Jurkat, Clone E6-1 (cell line): ENCODE data around the gene CAMK1D.

Experiments
- DNase-seq: peaks from one replicate; pipeline ENCODE4 v3.0.0-alpha.2; 2011; ENCODE audit warnings: low read depth, low spot score
- H3K4me3 ChIP-seq: 2 replicates; pipeline ENCODE4 v1.5.1; 2011; ENCODE audit warnings: mild to moderate bottlenecking, low read length, control low read depth, moderate library complexity

Gene CAMK1D

GRCh38 chr10:12590675-12591659 is 241.6 kb downstream of the CAMK1D start:
- H3K4me3 ChIP-seq: peak overlapping the region; percentile 4
- DNase-seq: no peak

DNA sequence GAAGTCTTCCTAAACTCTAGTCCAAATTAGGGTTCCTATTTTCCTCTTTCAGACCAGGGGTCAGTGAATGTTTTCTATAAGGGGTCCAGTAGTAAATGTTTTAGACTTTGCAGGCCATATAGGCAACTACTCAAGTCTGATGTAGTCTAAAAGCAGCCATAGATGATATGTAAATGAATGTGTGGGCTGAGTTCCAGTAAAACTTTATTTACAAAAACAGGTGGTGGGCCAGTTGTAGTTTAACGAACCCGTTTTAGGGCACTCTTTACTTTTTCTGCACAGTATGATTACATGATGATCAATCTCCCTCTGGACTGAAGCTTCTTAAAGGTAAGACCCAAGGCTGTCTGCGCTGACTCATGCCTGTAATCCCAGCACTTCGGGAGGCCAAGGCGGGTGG is 243.6 kb downstream of the CAMK1D start:
- H3K4me3 ChIP-seq: no peak overlapping the region
- no peak for DNase-seq

DNA sequence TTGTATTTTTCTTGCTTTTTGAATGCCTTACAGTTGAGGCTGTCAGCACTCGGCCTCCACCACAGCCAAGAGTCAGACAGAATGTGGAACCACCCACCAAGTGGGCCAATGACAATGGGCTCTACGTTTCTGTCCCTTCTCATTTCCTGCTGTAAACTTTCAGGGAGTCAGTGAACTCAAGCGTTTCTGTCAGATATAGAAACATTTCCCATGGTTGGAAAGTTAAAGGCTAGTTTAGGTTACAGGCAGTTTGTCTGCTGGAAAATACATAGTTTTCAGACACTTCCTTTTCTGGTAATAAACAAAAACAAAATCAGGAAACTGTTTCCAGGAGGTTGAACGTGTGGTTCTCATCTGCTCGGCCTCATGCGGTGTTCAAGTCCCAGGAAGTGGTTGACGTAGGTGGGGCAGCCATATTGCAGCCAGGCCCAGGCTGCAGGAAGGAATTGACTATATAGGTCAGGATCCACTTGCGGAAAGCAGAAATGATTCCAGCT is 245.1 kb downstream of the CAMK1D start:
- H3K4me3 ChIP-seq: no peak overlapping the region; the same call in 1 of the 2 replicates
- peak; percentile 82 for DNase-seq

GRCh38 chr10:12595936-12596576 is 246.7 kb downstream of the CAMK1D start:
- no peak for DNase-seq
- H3K4me3 ChIP-seq: no peak overlapping the region

DNA sequence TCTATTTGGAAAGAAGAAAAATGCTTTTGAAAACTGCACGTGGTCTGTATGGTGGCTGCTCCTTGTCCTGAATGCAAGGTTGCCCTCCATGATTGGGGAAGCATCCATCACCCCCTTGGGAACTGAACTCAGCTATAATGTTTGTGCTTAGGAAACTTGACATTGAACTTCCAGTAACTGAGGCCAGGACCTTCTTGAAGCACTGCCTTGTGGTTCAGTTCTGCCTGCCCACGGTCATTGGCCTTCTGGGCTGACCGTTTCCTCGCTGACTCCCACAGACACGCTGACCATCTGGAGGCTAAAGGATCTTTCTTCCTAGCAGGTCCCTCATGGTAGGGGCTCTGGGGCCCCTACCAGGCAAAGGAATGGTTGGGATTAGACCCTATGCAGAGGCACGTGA is 247.8 kb downstream of the CAMK1D start:
- DNase-seq: no peak

GRCh38 chr10:12597788-12598765 is 248.7 kb downstream of the CAMK1D start:
- DNase-seq: no peak
- H3K4me3 ChIP-seq: no peak overlapping the region

More for the DNA sequence above, 247.8 kb downstream of the CAMK1D start:
- no peak overlapping the region for H3K4me3 ChIP-seq

DNA sequence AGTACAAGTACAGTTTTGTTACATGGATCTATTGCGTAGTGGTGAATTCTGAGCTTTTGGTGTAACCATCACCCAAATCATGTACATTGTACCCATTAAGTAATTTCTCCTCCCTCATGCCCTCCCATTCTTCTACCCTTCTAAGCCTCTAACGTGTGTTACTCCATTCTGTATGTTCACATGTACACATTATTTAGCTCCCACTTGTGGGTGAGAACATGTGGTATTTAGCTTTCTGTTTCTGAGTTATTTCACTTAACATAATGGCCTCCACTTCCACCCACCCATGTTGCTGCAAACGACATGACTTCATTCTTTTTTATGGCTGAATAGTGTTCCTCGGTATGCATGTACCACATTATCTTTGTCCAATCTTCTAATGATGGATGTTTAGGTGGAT is 251.3 kb downstream of the CAMK1D start:
- DNase-seq: no peak
- H3K4me3 ChIP-seq: no peak overlapping the region

DNA sequence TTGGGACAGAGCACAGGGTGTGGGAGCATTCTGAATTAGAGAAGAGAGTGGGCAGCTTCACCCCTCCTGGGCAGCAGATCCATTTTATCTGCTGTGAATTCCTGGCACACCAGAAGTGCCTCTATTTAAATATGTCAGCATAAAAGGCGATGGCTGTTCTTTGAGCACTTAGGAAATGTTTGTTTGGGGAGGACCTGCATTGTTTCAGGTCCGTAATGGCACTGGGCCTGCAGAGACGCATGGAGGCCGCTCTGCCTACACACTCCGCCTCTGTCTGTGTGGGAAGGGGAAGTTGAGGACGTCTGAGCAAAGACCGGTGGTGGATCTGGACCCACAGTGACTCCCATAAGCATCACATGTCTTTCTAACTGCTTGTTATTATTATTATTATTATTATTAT is 253.2 kb downstream of the CAMK1D start:
- H3K4me3 ChIP-seq: no peak overlapping the region
- DNase-seq: no peak

- no peak for DNase-seq
- no peak overlapping the region for H3K4me3 ChIP-seq
These were observed 254.6 kb downstream of the CAMK1D start for GRCh38 chr10:12603766-12604470.

GRCh38 chr10:12605580-12606405 is 256.4 kb downstream of the CAMK1D start:
- peak overlapping the region; percentile 45 for H3K4me3 ChIP-seq
- peak; percentile 89 for DNase-seq

DNA sequence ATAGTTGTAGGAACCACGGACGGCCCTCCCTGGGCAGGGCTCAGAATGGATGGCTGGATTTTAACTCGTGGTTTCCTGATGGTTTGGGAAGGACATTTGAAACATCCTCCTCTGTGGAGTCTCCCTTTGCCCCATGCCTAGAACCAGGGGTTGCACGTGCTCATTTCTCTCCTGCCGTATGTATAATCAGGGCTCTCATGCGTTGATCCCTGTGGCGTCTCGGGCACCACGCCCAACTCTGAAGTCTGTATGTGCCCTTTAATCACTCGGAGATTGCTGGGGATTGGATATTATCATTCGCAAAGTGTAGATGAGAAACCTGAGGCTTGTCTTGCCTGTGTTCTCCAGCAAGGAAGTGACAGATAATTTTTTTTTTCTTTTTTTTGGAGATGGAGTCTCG is 257.1 kb downstream of the CAMK1D start:
- DNase-seq: no peak
- H3K4me3 ChIP-seq: peak overlapping the region; percentile 45

- no peak for DNase-seq
- no peak overlapping the region for H3K4me3 ChIP-seq
These were observed 259.4 kb downstream of the CAMK1D start for GRCh38 chr10:12608761-12609160.

DNA sequence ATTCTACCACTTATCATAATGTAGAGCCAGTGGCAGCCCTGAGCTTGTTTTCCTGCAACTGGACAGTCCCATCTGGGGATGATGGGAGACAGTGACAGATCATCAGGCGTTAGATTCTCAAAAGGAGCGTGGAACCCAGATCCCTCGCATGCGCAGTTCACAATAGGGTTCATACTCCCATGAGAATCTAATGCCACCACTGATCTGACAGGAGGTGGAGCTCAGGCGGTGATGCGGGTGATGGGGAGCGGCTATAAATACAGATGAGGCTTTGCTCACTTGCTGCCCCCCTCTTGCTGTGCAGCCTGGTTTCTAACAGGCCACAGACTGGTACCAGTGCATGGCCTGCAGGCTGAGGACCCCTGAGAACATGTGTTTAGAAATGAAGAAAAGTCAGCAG is 260.1 kb downstream of the CAMK1D start:
- no peak overlapping the region for H3K4me3 ChIP-seq
- DNase-seq: no peak

- no peak overlapping the region for H3K4me3 ChIP-seq
- DNase-seq: no peak
These were observed 263.8 kb downstream of the CAMK1D start for GRCh38 chr10:12613136-12613535.

DNA sequence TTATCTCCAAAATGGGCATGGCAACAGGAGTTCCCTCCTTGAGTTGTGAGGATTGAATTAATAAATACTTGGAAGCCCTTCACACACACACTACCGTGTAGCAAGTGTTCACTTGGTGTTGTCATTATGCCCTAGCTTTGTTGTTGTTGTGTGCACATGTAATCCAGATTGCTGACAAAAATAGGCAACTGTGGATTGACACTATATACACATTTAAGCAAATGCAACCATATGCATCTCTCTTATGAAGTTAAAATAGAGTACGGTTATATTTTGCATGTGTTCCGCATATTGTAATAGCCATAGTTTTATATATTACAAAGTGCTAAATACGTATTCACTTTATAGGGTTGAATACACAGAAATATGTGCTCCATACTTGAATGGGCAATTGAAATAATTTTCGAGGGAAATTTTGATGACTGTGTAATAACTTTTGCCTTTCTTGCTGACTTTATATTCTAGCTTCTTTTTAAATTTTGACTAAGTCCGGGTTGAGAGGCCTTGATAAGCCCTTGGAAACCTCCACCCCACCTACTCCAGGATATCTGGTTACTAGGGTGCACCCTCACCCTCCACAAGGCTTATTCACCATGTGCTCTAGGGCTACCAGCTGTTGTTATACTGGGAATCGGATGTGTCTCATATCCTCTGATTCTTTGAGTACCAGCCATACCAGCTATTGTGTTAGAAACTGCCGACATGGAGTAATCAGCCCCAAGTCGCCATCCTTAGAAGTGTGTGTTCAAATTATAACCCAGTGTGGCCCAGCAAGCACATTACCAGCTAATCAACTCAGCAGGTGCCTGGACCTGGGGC is 265.0 kb downstream of the CAMK1D start:
- DNase-seq: no peak
- H3K4me3 ChIP-seq: no peak overlapping the region

GRCh38 chr10:12615296-12616220 is 266.2 kb downstream of the CAMK1D start:
- no peak for DNase-seq
- H3K4me3 ChIP-seq: no peak overlapping the region
